ENCODE data around the gene GIMAP6. TPM values are rescaled to one million over a fixed set of nuclear protein-coding genes. Genes with fewer than 3 reads are reported as not detected.

GIMAP6 gene
- total and polyA plus RNA-seq, 2 of the 8 experiments (the other 6 are each of a cell fraction or from before 2014, with no cell fraction given): not detected

DNA sequence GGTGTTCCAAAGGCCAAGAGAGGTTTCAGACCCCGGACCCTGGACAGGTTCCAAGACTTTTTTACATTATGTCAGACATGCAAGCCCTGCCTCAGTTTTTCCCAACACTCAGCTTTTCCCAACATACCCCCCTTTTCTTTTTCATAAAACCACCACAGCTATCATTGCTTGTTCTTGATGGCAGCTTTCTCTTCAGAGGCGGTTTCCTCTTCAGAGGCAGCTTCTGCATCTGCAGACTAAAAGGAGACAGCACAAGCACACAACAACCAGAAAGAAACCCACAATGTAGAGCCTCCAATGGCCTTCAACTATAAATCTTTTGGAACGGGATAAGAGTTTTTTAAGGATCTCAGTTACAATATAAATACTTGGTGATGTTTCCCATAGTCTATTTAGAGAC, 19.3 kb downstream of the GIMAP6 start (continued):
- TF ChIP-seq CHD1 (IDR thresholded peaks at IDR 0.05; ENCODE audit: low read depth, low read length): no peak
- TF ChIP-seq SRF (IDR thresholded peaks at IDR 0.05; ENCODE audit: low read depth, low read length): no peak
- TF ChIP-seq SP2 (IDR thresholded peaks at IDR 0.05; ENCODE audit: low read length): no peak
- TF ChIP-seq CBX5 (IDR thresholded peaks at IDR 0.05; ENCODE audit: low read depth, low read length): no peak

Data from H1 (cell line).